Mesendoderm (in vitro differentiated cells): ENCODE data around the gene ITPR2.

Experiments
- DNase-seq: peaks from one replicate; pipeline ENCODE4 v3.0.0; 2013
- H2AK5ac ChIP-seq: 2 replicates; pipeline ENCODE4 v1.6.1; 2013; ENCODE audit warnings: low read length, inconsistent platforms
- H2BK120ac ChIP-seq: 2 replicates; pipeline ENCODE4 v1.6.1; 2013; ENCODE audit warnings: low read depth, mild to moderate bottlenecking, low read length, moderate library complexity, mixed read lengths
- H2BK15ac ChIP-seq: replicated peaks from 2 replicates; pipeline ENCODE4 v1.6.1; 2013; ENCODE audit warnings: low read depth, mild to moderate bottlenecking, moderate library complexity
- H2BK5ac ChIP-seq: 2 replicates; pipeline ENCODE4 v1.6.1; 2013; ENCODE audit warnings: low read length, inconsistent platforms
- H3K18ac ChIP-seq: 2 replicates; pipeline ENCODE4 v1.6.1; 2013; ENCODE audit warnings: mild to moderate bottlenecking, low read length, mixed read lengths
- H3K23ac ChIP-seq: one replicate; pipeline ENCODE4 v1.6.1; 2013; ENCODE audit warnings: low read length
- H3K27ac ChIP-seq: 2 replicates; pipeline ENCODE4 v1.5.1; 2013; ENCODE audit warnings: low read depth, mild to moderate bottlenecking, inconsistent platforms, low read length, moderate library complexity
- H3K27me3 ChIP-seq: 2 replicates; pipeline ENCODE4 v1.6.1; 2013; ENCODE audit warnings: low read length, control low read depth, mild to moderate bottlenecking, inconsistent platforms; ENCODE audit not compliant: insufficient read depth, poor library complexity
- H3K36me3 ChIP-seq: 2 replicates; pipeline ENCODE4 v1.6.1; 2013; ENCODE audit warnings: low read length, inconsistent platforms; ENCODE audit not compliant: control insufficient read depth, insufficient read depth
- H3K4ac ChIP-seq: one replicate; pipeline ENCODE4 v1.6.1; 2013; ENCODE audit warnings: low read depth, mild to moderate bottlenecking, low read length, moderate library complexity
- H3K4me1 ChIP-seq: 2 replicates; pipeline ENCODE4 v1.6.1; 2013; ENCODE audit warnings: low read depth, low read length, inconsistent platforms; ENCODE audit not compliant: control insufficient read depth
- H3K4me2 ChIP-seq: 2 replicates; pipeline ENCODE4 v1.6.1; 2013; ENCODE audit warnings: low read length
- H3K4me3 ChIP-seq: 2 replicates; pipeline ENCODE4 v1.5.1; 2013; ENCODE audit warnings: mild to moderate bottlenecking, low read length
- H3K56ac ChIP-seq: one replicate; pipeline ENCODE4 v1.6.1; 2013; ENCODE audit warnings: low read length
- H3K79me1 ChIP-seq: 2 replicates; pipeline ENCODE4 v1.6.1; 2013; ENCODE audit warnings: low read length, inconsistent platforms
- H3K79me2 ChIP-seq: 2 replicates; pipeline ENCODE4 v1.6.1; 2013; ENCODE audit warnings: mild to moderate bottlenecking, low read length; ENCODE audit not compliant: control insufficient read depth, insufficient read depth
- H3K9ac ChIP-seq: 2 replicates; pipeline ENCODE4 v1.6.1; 2013; ENCODE audit warnings: low read length, inconsistent platforms
- H4K5ac ChIP-seq: one replicate; pipeline ENCODE4 v1.6.1; 2013; ENCODE audit warnings: low read length
- H4K8ac ChIP-seq: one replicate; pipeline ENCODE4 v1.6.1; 2013; ENCODE audit warnings: low read depth, mild to moderate bottlenecking, control low read depth, low read length, moderate library complexity
- WGBS: extraction: QIAGEN DNeasy Blood & Tissue Kit; methylation state at CpG from one replicate; pipeline ENCODE4 v1.1.7; 2013; ENCODE audit warnings: low lambda C conversion rate, missing lambda C conversion rate; ENCODE audit not compliant: insufficient coverage; ENCODE audit errors: extremely low coverage; 5-methylcytosine and 5-hydroxymethylcytosine counted together

ITPR2 gene

GRCh38 chr12:26514364-26514763 lies 318.6 kb downstream of the ITPR2 start:
- H3K4ac ChIP-seq = no peak overlapping the region
- no peak overlapping the region for H4K5ac ChIP-seq
- no CpG with 5 or more reads among the region's 3 CpGs for WGBS
- H2BK15ac ChIP-seq = no peak overlapping the region
- no peaks in the 10 kb centered on the region for H3K79me1 ChIP-seq
- H3K79me2 ChIP-seq = no peaks in the 10 kb centered on the region
- H2BK5ac ChIP-seq = no peak overlapping the region
- peaks cover 3% of the 10 kb centered on the region for H3K4me1 ChIP-seq
- H3K36me3 ChIP-seq = no peaks in the 10 kb centered on the region
- H3K56ac ChIP-seq = no peak overlapping the region
- H3K23ac ChIP-seq = no peak overlapping the region
- no peak for DNase-seq
- H3K27ac ChIP-seq = no peak overlapping the region
- no peak overlapping the region for H3K4me3 ChIP-seq
- H2AK5ac ChIP-seq = no peak overlapping the region
- no peak overlapping the region for H3K4me2 ChIP-seq
- H3K9ac ChIP-seq = no peak overlapping the region
- no peak overlapping the region for H3K18ac ChIP-seq
- H4K8ac ChIP-seq = no peak overlapping the region
- H2BK120ac ChIP-seq = no peak overlapping the region
- no peaks in the 10 kb centered on the region for H3K27me3 ChIP-seq

DNA sequence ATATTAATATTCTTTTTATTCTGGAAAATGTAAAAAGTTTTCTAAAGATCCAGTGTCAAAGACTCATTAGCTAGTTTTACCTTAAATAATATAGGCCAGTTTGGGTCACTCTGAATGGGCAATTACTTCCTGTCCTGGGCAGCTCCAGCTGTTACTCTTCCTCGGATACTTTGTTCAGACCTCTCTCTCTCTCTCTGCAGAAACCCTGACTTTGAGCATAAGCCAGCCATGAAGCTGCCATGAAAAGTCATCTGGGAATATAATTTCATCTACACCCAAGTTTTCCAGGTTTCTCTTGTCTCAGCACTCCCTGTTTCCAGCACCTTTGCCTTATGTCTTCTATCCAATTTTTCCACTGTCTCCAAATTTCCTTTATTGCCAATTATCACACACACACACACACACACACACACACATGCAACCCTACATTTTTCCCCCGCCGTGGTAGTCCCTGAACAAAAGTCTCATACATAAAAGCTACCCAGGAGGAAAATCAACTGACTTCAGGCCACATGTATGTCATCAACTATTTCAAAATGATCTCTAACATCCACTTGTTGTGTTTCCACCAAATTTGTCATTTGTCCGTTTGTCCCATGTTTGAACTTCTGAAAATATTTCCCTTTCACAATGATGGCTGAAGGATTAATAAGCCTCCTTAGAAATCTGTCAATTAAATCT lies 319.5 kb downstream of the ITPR2 start:
- Histone ChIP-seq H4K5ac (no peak overlapping the region), H3K4me3 (no peak overlapping the region), H4K8ac (no peak overlapping the region), H3K56ac (no peak overlapping the region), H3K79me1 (no peaks in the 10 kb centered on the region), H2BK120ac (no peak overlapping the region), H2BK5ac (no peak overlapping the region), H3K4ac (no peak overlapping the region), H3K18ac (no peak overlapping the region), H3K9ac (no peak overlapping the region), H3K4me2 (no peak overlapping the region), H2BK15ac (no peak overlapping the region), H3K36me3 (no peaks in the 10 kb centered on the region), H3K23ac (no peak overlapping the region), H2AK5ac (no peak overlapping the region), H3K79me2 (no peaks in the 10 kb centered on the region), H3K4me1 (peaks cover 3% of the 10 kb centered on the region), H3K27me3 (no peaks in the 10 kb centered on the region), H3K27ac (no peak overlapping the region)
- WGBS = no CpG with 5 or more reads among the region's 4 CpGs
- no peak for DNase-seq

- Histone ChIP-seq H2BK15ac (no peak overlapping the region), H3K4ac (no peak overlapping the region), H3K18ac (no peak overlapping the region), H3K4me2 (no peak overlapping the region), H3K79me2 (no peaks in the 10 kb centered on the region), H4K5ac (no peak overlapping the region), H3K4me1 (peaks cover 3% of the 10 kb centered on the region), H4K8ac (no peak overlapping the region), H3K79me1 (no peaks in the 10 kb centered on the region), H3K27ac (no peak overlapping the region), H3K27me3 (no peaks in the 10 kb centered on the region), H3K56ac (no peak overlapping the region), H3K36me3 (no peaks in the 10 kb centered on the region), H3K23ac (no peak overlapping the region), H2BK5ac (no peak overlapping the region), H3K9ac (no peak overlapping the region), H3K4me3 (no peak overlapping the region), H2BK120ac (no peak overlapping the region), H2AK5ac (no peak overlapping the region)
- WGBS = no CpG with 5 or more reads among the region's 3 CpGs
- peak; percentile 10 for DNase-seq
Observed at GRCh38 chr12:26512213-26512612, 320.8 kb downstream of the ITPR2 start.

DNA sequence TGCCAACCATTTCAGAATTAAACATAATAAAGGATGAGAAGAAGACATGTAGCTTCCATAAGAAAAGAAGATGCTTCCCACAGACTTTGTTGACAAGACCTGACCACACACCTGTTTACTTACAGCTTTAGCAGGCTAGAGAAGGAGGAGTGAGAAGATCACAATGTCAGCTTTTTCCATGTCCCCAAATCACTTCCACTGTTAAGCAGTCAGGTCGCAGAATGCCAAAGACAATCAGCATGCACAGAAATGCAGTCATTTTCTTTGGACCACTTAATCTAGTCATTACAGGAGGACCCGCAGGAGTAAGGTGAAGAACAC lies 322.7 kb downstream of the ITPR2 start:
- no peaks in the 10 kb centered on the region for H3K27me3 ChIP-seq
- no peak overlapping the region for H3K18ac ChIP-seq
- H2BK5ac ChIP-seq = no peak overlapping the region
- no peak overlapping the region for H3K4me2 ChIP-seq
- H3K79me2 ChIP-seq = no peaks in the 10 kb centered on the region
- H2BK120ac ChIP-seq = no peak overlapping the region
- H4K8ac ChIP-seq = no peak overlapping the region
- H3K27ac ChIP-seq = no peak overlapping the region
- no CpG with 5 or more reads among the region's 2 CpGs for whole genome bisulfite sequencing
- H3K9ac ChIP-seq = no peak overlapping the region
- H3K23ac ChIP-seq = no peak overlapping the region
- no peak overlapping the region for H3K4ac ChIP-seq
- no peaks in the 10 kb centered on the region for H3K79me1 ChIP-seq
- no peak overlapping the region for H3K56ac ChIP-seq
- H2AK5ac ChIP-seq = no peak overlapping the region
- no peak for DNase-seq
- no peak overlapping the region for H4K5ac ChIP-seq
- H2BK15ac ChIP-seq = no peak overlapping the region
- no peaks in the 10 kb centered on the region for H3K36me3 ChIP-seq
- no peak overlapping the region for H3K4me3 ChIP-seq
- peaks cover 3% of the 10 kb centered on the region for H3K4me1 ChIP-seq

DNA sequence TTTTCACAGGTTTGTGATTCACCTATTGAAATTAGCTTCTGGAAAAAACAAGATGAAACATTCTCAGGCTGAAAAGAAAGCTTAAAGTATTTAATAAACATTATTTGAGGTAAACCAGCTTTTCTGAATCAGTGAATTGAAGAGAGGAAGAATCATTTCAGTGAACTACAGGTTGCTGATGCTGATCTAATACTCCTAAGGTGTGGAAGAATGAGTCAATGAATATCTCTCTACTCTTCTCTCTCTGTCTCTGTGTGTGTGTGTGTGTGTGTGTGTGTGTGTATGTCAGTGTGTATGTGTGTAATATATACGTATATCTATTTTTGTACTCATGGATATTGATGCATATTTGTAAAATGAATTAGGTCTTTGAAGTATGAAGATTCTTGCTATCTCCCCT lies 325.4 kb downstream of the ITPR2 start:
- no CpG with 5 or more reads among the region's 1 CpG for WGBS
- Histone ChIP-seq H2AK5ac (no peak overlapping the region), H2BK15ac (no peak overlapping the region), H2BK120ac (no peak overlapping the region), H3K4me3 (no peak overlapping the region), H3K9ac (no peak overlapping the region), H3K27me3 (no peaks in the 10 kb centered on the region), H3K18ac (no peak overlapping the region), H3K4ac (no peak overlapping the region), H3K23ac (no peak overlapping the region), H3K36me3 (no peaks in the 10 kb centered on the region), H3K79me2 (no peaks in the 10 kb centered on the region), H3K79me1 (no peaks in the 10 kb centered on the region), H3K56ac (no peak overlapping the region), H3K4me1 (peaks cover 3% of the 10 kb centered on the region), H3K4me2 (no peak overlapping the region), H4K5ac (no peak overlapping the region), H2BK5ac (no peak overlapping the region), H3K27ac (no peak overlapping the region), H4K8ac (no peak overlapping the region)
- DNase-seq = no peak

GRCh38 chr12:26499979-26500640 lies 332.9 kb downstream of the ITPR2 start:
- H4K8ac ChIP-seq = no peak overlapping the region
- no peak overlapping the region for H2BK5ac ChIP-seq
- no peak overlapping the region for H3K4ac ChIP-seq
- H3K23ac ChIP-seq = no peak overlapping the region
- no peaks in the 10 kb centered on the region for H3K36me3 ChIP-seq
- no peak overlapping the region for H3K56ac ChIP-seq
- WGBS = no CpG with 5 or more reads among the region's 1 CpG
- H2BK120ac ChIP-seq = no peak overlapping the region
- H3K4me1 ChIP-seq = no peaks in the 10 kb centered on the region
- no peak overlapping the region for H3K9ac ChIP-seq
- no peak overlapping the region for H3K4me2 ChIP-seq
- H3K79me2 ChIP-seq = no peaks in the 10 kb centered on the region
- no peak overlapping the region for H4K5ac ChIP-seq
- no peak overlapping the region for H2BK15ac ChIP-seq
- no peak for DNase-seq
- H3K27ac ChIP-seq = no peak overlapping the region
- no peak overlapping the region for H2AK5ac ChIP-seq
- no peak overlapping the region for H3K18ac ChIP-seq
- no peaks in the 10 kb centered on the region for H3K27me3 ChIP-seq
- no peak overlapping the region for H3K4me3 ChIP-seq
- no peaks in the 10 kb centered on the region for H3K79me1 ChIP-seq
